HEK293T (cell line): ENCODE data around the gene RBM44.

Experiments used
- ARNT ChIP-seq: fragments of 450-650 bp; IDR thresholded peaks from 2 replicates; pipeline ENCODE4 v1.6.1; 2017; ENCODE audit warnings: mild to moderate bottlenecking
- ELF4 ChIP-seq: fragments of 450-650 bp; IDR thresholded peaks from 2 replicates; pipeline ENCODE4 v1.6.1; 2017; ENCODE audit warnings: antibody characterized with exemption
- FOXA1 ChIP-seq: fragments of 450-650 bp; IDR thresholded peaks from 2 replicates; pipeline ENCODE4 v1.6.1; 2016; ENCODE audit warnings: mild to moderate bottlenecking
- FOXK2 ChIP-seq: fragments of 450-650 bp; IDR thresholded peaks from 2 replicates; pipeline ENCODE4 v1.6.1; 2016; ENCODE audit warnings: mild to moderate bottlenecking
- FOXM1 ChIP-seq: fragments of 450-650 bp; IDR thresholded peaks from 2 replicates; pipeline ENCODE4 v1.6.1; 2017; ENCODE audit warnings: mild to moderate bottlenecking, borderline replicate concordance
- HDGF ChIP-seq: fragments of 450-650 bp; IDR thresholded peaks from 2 replicates; pipeline ENCODE4 v1.6.1; 2017; ENCODE audit warnings: antibody characterized with exemption, borderline replicate concordance
- L3MBTL2 ChIP-seq: fragments of 450-650 bp; conservative IDR thresholded peaks from 2 replicates; pipeline ENCODE4 v1.6.1; 2016; ENCODE audit warnings: mild to moderate bottlenecking
- PKNOX1 ChIP-seq: fragments of 450-650 bp; IDR thresholded peaks from 2 replicates; pipeline ENCODE4 v1.6.1; 2016
- SP1 ChIP-seq: fragments of 450-650 bp; IDR thresholded peaks from 2 replicates; pipeline ENCODE4 v1.6.1; 2017
- SUZ12 ChIP-seq: fragments of 450-650 bp; IDR thresholded peaks from 2 replicates; pipeline ENCODE4 v1.6.1; 2016; ENCODE audit warnings: mild to moderate bottlenecking
- TARDBP ChIP-seq: fragments of 450-650 bp; IDR thresholded peaks from 2 replicates; pipeline ENCODE4 v1.6.1; 2016

GRCh38 chr2:237854295-237854694 lies 55.7 kb downstream of the RBM44 start:
- TF ChIP-seq HDGF (no peak), PKNOX1 (no peak), FOXM1 (no peak), SUZ12 (no peak), ELF4 (no peak), SP1 (no peak), L3MBTL2 (no peak), FOXK2 (no peak), ARNT (no peak), FOXA1 (no peak), TARDBP (no peak)
